Naive thymus-derived CD4-positive, alpha-beta T cell (primary cell): ENCODE measurements around the gene STOX1. TPM values are rescaled to one million over a fixed set of nuclear protein-coding genes. Genes with fewer than 3 reads are reported as not detected.

Experiments
- ATAC-seq: fragments of 150-1000 bp; cut with Tn5 transposase; 2 replicates; pipeline ENCODE4 v1.10.0; 2021; ENCODE audit warnings: mild to moderate bottlenecking, moderate library complexity
- CTCF ChIA-PET: fragments of 350-600 bp; sonication (Branson Sonifier 250); formaldehyde crosslinking; loops from one replicate; lab custom pipeline; 2021; ENCODE audit warnings: antibody characterized with exemption; lab: Charles Lee
- POLR2A ChIA-PET: fragments of 350-600 bp; sonication (Branson Sonifier 250); formaldehyde crosslinking; loops from one replicate; lab custom pipeline; 2021; ENCODE audit warnings: antibody characterized with exemption, inconsistent platforms; lab: Charles Lee
- DNase-seq, 9 donors: peaks; one replicate each; pipeline versions ENCODE4 v3.0.0 to v3.0.0-alpha.2; 2020 to 2022; ENCODE audit warnings: mixed read lengths in 1 of 9
- H3K27ac ChIP-seq: one replicate; pipeline ENCODE4 v1.7.0; 2013; ENCODE audit warnings: mild to moderate bottlenecking, low read depth, low read length, moderate library complexity
- H3K27me3 ChIP-seq, 2 donors: one replicate each; pipeline ENCODE4 v1.7.0; 2013; ENCODE audit warnings: low read length in 2 of 2, mild to moderate bottlenecking in 2 of 2, moderate library complexity in 2 of 2; ENCODE audit not compliant: control insufficient read depth in 2 of 2, insufficient read depth in 2 of 2
- H3K36me3 ChIP-seq, 3 experiments: 1 replicate in 2 of 3; 2 replicates in 1 of 3; pipeline ENCODE4 v1.7.0; 2013; ENCODE audit warnings: low read length in 3 of 3, mild to moderate bottlenecking in 3 of 3, moderate library complexity in 1 of 3; ENCODE audit not compliant: insufficient read depth in 3 of 3, control insufficient read depth in 2 of 3
- H3K4me1 ChIP-seq, 2 donors: one replicate each; pipeline ENCODE4 v1.7.0; 2013; ENCODE audit warnings: low read length in 2 of 2, mild to moderate bottlenecking in 2 of 2, moderate library complexity in 1 of 2; ENCODE audit not compliant: control insufficient read depth in 2 of 2, insufficient read depth in 2 of 2
- H3K4me3 ChIP-seq: 2 replicates; pipeline ENCODE4 v1.7.0; 2013; ENCODE audit warnings: mild to moderate bottlenecking, low read length
- H3K9me3 ChIP-seq, 3 experiments: 1 replicate in 2 of 3; 2 replicates in 1 of 3; pipeline ENCODE4 v1.7.0; 2013; ENCODE audit warnings: low read length in 3 of 3; ENCODE audit not compliant: control insufficient read depth in 2 of 3
- H3K27ac Mint-ChIP-seq, 9 donors: one replicate each; pipeline ENCODE4 v1.8.0; 2020 to 2022; ENCODE audit warnings: mixed read lengths in 9 of 9, mild to moderate bottlenecking in 8 of 9, moderate library complexity in 5 of 9, inconsistent platforms in 2 of 9
- H3K27me3 Mint-ChIP-seq, 5 donors: one replicate each; pipeline ENCODE4 v1.8.0; 2021 to 2022; ENCODE audit warnings: mixed read lengths in 5 of 5, mild to moderate bottlenecking in 1 of 5
- H3K36me3 Mint-ChIP-seq, 5 donors: one replicate each; pipeline ENCODE4 v1.8.0; 2020 to 2022; ENCODE audit warnings: mixed read lengths in 5 of 5, mild to moderate bottlenecking in 3 of 5, inconsistent platforms in 1 of 5
- H3K4me1 Mint-ChIP-seq, 7 donors: one replicate each; pipeline ENCODE4 v1.8.0; 2020 to 2022; ENCODE audit warnings: mixed read lengths in 7 of 7, mild to moderate bottlenecking in 3 of 7, inconsistent platforms in 1 of 7
- H3K4me3 Mint-ChIP-seq, 10 donors: one replicate each; pipeline ENCODE4 v1.8.0; 2020 to 2022; ENCODE audit warnings: mild to moderate bottlenecking in 10 of 10, mixed read lengths in 10 of 10, moderate library complexity in 6 of 10, inconsistent platforms in 2 of 10
- H3K9me3 Mint-ChIP-seq, 11 donors: one replicate each; pipeline ENCODE4 v1.8.0; 2020 to 2022; ENCODE audit warnings: mixed read lengths in 11 of 11, mild to moderate bottlenecking in 4 of 11, inconsistent platforms in 1 of 11, moderate library complexity in 1 of 11
- intact Hi-C, 2 donors: fragments of 100-400 bp; cut with micrococcal nuclease; formaldehyde crosslinking; loops; one replicate each; pipeline ENCODE4 v1.15.1; 2023
- polyA plus RNA-seq, 2 donors: library from polyadenylated mRNA; unstranded; fragments of 300-500 nt; fragmentation: Illumina TruSeq; gene quantifications; one replicate each; pipeline ENCODE4 v1.2.3, GENCODE V29; 2021
- total RNA-seq, 6 experiments: library from RNA in 5 of 6; stranded (reverse) in 5 of 6; gene quantifications; 1 replicate in 5 of 6; 2 replicates in 1 of 6; pipeline ENCODE4 v1.2.3 and lab custom pipeline; 2021 to 2026

The STOX1 gene
- total and polyA plus RNA-seq, 7 experiments from 2014 or later: 0.29 to 1.4 (median 0.79) TPM

DNA sequence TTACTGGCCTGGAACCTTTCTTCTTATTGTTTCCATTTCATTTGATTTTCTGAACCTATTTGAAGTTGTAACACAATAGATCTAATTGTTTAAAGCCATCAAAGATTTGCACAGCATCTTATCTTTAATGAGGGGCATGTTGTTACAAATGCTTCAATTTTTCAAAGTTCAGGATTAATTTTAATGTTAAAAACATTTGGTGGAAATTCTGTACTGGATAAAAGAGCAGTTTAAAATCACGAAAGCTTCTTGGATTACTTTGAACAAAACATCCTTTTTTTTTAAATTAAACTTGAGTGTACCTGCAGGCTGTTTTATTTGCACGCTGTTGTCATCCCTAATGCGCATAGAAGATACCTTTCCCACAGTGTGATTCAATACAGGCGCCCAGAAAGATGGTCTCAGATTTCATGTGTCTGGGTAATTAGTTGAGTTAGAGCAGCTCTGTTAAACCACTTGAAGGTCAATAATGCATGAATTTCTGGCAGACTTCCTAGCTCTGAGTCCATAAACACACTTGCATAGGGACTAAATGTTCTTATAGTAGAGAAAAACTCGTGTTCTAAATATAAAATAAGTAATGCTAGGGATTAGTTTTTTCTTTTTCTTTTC, 44.5 kb downstream of the STOX1 start:
- no peak overlapping the region for H3K27ac ChIP-seq
- no peaks in the 10 kb centered on the region for H3K27me3 ChIP-seq
- no peak for DNase-seq
- no peak for ATAC-seq
- Mint-ChIP-seq H3K36me3 (peaks cover 0 to 7% (median 5%) of the 10 kb centered on the region in 5 donors), H3K4me1 (peaks cover 0 to 13% (median 7%) of the 10 kb centered on the region in 7 donors), H3K9me3 (peaks cover 0 to 13% (median 0%) of the 10 kb centered on the region in 11 donors), H3K27ac (peak overlapping the region in 2 of 9 donors; percentile 45 to 57), H3K27me3 (no peaks in the 10 kb centered on the region), H3K4me3 (no peak overlapping the region)
- no peaks in the 10 kb centered on the region for H3K9me3 ChIP-seq
- H3K4me1 ChIP-seq: no peaks in the 10 kb centered on the region
- ChIA-PET POLR2A (no interaction called here), CTCF (no interaction called here)
- no peaks in the 10 kb centered on the region for H3K36me3 ChIP-seq
- intact Hi-C loops: no loop called here
- no peak overlapping the region for H3K4me3 ChIP-seq

DNA sequence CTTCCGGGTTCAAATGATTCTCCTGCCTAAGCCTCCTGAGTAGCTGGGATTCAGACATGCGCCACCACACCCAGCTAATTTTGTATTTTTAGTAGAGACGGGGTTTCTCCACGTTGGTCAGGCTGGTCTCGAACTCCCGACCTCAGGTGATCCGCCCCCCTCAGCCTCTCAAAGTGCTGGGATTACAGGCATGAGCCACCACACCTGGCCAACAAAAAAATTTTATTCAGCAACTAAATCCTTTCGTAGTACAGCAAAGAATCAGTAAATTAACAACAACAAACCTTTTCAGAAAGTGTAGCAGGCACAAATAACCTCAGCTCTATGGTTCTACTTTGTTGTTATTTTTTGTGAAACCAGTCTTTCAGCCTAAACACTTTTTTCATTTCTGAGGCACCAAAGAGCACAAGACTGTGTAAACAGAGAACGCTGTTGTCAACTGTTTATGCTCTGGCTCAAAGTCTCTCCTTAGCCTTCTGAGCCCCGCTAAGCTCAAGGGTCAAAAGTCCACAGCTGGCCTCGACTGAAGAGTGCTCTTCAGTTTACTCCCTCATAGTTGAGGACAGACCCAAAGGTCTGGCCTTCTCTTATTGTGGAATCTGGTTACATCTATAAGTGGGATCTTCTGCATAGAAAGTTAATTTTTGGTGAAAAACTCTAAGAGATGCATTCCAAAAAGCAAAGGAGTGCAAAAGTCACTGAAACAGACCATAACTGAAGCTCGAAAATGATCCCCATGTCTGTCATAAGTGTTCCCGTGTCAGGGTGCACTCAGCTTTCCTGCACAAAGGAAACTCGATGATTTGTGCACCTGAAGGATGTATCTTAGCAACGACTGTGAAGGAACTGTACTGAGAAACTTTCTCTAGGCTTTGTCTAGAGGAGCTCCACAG, 49.2 kb downstream of the STOX1 start:
- no peaks in the 10 kb centered on the region for H3K36me3 ChIP-seq
- H3K4me1 Mint-ChIP-seq: no peaks in the 10 kb centered on the region
- H3K9me3 Mint-ChIP-seq: peaks cover 0 to 2% (median 0%) of the 10 kb centered on the region in 11 donors
- H3K4me3 ChIP-seq: no peak overlapping the region
- H3K27me3 Mint-ChIP-seq: peaks cover 0 to 17% (median 0%) of the 10 kb centered on the region in 5 donors
- intact Hi-C loops: no loop called here
- CTCF ChIA-PET: interaction anchor here (0.6 kb wide), 1 partner anchor 258 kb away, joined by 3 read pairs; no protein-coding TSS in a partner anchor
- no peak overlapping the region for H3K27ac ChIP-seq
- H3K36me3 Mint-ChIP-seq: no peaks in the 10 kb centered on the region
- no peak overlapping the region for H3K4me3 Mint-ChIP-seq
- H3K4me1 ChIP-seq: no peaks in the 10 kb centered on the region
- ATAC-seq (no peak), DNase-seq (no peak)
- H3K27me3 ChIP-seq: no peaks in the 10 kb centered on the region
- no peak overlapping the region for H3K27ac Mint-ChIP-seq
- no peaks in the 10 kb centered on the region for H3K9me3 ChIP-seq
- POLR2A ChIA-PET: no interaction called here

DNA sequence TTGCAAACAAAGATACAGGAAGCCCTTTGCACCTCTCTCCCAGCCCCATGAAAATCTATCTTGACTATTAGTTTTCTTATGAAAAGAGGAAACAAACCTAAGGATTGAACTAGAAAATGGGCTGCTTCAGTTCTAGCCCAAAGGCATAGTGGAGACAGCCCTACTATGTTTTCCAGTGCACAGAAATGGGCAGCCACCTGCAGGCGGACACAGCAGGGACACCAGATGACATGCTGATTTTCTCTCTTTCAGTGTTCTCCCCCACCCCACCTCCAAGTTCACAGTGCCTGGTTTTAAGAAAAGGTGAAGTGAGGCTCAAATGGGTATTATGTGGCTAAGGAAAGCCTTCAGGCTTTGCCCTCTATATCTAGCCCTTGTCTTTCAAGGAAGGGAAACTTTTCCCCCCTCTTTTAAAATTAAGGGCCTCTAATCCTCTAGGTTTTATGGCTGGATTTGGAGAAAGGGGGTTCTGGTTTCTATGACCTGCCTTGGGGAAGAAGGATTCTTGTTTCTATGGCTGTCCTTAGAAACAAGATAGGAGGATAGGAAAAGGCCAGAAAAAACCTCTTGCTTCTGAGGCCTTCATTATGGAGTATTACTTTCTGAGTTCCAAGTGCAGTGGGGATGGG, 50.3 kb downstream of the STOX1 start:
- H3K4me1 Mint-ChIP-seq: no peaks in the 10 kb centered on the region
- intact Hi-C loops: no loop called here
- ATAC-seq (no peak), DNase-seq (no peak)
- CTCF ChIA-PET: no interaction called here
- POLR2A ChIA-PET: no interaction called here
- Histone ChIP-seq H3K4me3 (no peak overlapping the region), H3K4me1 (no peaks in the 10 kb centered on the region), H3K27ac (no peak overlapping the region), H3K9me3 (no peaks in the 10 kb centered on the region), H3K36me3 (no peaks in the 10 kb centered on the region), H3K27me3 (no peaks in the 10 kb centered on the region)
- no peaks in the 10 kb centered on the region for H3K9me3 Mint-ChIP-seq
- no peak overlapping the region for H3K4me3 Mint-ChIP-seq
- H3K36me3 Mint-ChIP-seq: no peaks in the 10 kb centered on the region
- peaks cover 0 to 22% (median 0%) of the 10 kb centered on the region in 5 donors for H3K27me3 Mint-ChIP-seq
- no peak overlapping the region for H3K27ac Mint-ChIP-seq

DNA sequence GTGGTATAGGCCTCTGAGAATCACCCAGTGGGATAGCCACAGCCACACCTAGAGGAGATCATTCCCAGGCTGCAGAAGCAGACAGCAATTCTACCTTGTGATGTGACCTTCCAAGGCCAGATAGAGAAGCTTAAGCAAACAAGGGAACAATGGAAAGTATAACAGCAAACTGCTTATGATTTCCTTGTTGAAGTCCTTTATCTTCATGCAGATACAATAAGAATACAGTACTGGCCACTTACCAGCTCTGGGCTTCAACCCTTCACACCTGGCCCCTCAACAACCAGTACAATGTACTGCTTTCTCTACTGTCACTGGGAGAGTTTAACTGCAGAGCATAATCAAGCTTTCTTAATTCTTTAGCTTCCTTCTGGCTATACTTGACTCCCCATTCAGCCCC, 51.2 kb downstream of the STOX1 start:
- H3K27ac Mint-ChIP-seq: no peak overlapping the region

DNA sequence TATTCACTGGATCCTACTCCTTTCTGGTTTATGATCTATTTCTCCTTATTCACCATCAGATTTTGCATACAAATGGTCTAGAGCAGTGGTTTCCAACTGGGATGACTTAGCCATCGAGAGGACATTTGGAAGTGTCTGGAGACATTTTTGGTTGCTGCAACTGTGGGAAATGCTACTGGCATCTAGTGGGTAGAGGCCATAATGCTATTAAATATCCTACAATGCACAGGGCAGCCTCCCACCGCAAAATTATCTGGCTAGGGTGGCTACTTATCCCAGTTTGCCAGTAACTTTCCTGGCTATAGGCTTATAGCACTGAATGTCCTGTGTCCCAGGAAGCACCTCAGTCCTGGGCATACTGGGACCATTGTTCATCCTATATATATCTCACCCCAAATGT, 52.3 kb downstream of the STOX1 start:
- H3K27me3 Mint-ChIP-seq: peaks cover 0 to 22% (median 0%) of the 10 kb centered on the region in 5 donors
- no peak for DNase-seq
- H3K9me3 Mint-ChIP-seq: no peaks in the 10 kb centered on the region
- no peaks in the 10 kb centered on the region for H3K9me3 ChIP-seq
- no peak overlapping the region for H3K4me3 ChIP-seq
- H3K27me3 ChIP-seq: no peaks in the 10 kb centered on the region
- no peak overlapping the region for H3K4me3 Mint-ChIP-seq
- no peaks in the 10 kb centered on the region for H3K4me1 ChIP-seq
- no peak overlapping the region for H3K27ac Mint-ChIP-seq
- ChIA-PET POLR2A (no interaction called here), CTCF (no interaction called here)
- no peak for ATAC-seq
- H3K27ac ChIP-seq: no peak overlapping the region
- H3K4me1 Mint-ChIP-seq: no peaks in the 10 kb centered on the region
- intact Hi-C loops: no loop called here
- H3K36me3 ChIP-seq: no peaks in the 10 kb centered on the region
- H3K36me3 Mint-ChIP-seq: peaks cover 0 to 7% (median 3%) of the 10 kb centered on the region in 5 donors

More for the DNA sequence above, 51.2 kb downstream of the STOX1 start:
- ChIA-PET POLR2A (no interaction called here), CTCF (no interaction called here)
- intact Hi-C loops: no loop called here
- H3K27me3 ChIP-seq: no peaks in the 10 kb centered on the region
- no peak overlapping the region for H3K27ac ChIP-seq
- Mint-ChIP-seq H3K36me3 (no peaks in the 10 kb centered on the region), H3K27me3 (peaks cover 0 to 22% (median 0%) of the 10 kb centered on the region in 5 donors), H3K4me1 (no peaks in the 10 kb centered on the region), H3K9me3 (no peaks in the 10 kb centered on the region), H3K4me3 (no peak overlapping the region)
- ATAC-seq: no peak
- H3K36me3 ChIP-seq: no peaks in the 10 kb centered on the region
- no peak overlapping the region for H3K4me3 ChIP-seq
- H3K4me1 ChIP-seq: no peaks in the 10 kb centered on the region
- H3K9me3 ChIP-seq: no peaks in the 10 kb centered on the region
- no peak for DNase-seq

DNA sequence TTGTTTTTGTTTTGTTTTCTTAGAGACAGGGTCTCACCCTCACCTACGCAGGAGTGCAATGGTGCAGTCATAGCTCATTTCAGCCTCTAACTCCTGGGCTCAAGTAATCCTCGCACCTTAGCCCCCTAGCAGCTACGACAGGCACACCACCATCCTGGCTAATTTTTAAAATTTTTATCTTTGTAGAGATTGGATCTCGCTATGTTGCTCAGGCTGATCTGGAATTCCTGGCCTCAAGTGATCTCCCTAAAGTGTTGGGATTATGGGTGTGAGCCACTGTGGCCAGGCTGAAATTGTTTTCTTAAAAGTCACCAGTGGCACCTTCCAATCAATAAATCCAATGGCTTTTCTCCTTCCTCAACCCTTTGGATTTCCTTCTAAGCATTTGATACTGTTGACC, 52.9 kb downstream of the STOX1 start:
- Histone ChIP-seq H3K27ac (no peak overlapping the region), H3K9me3 (no peaks in the 10 kb centered on the region), H3K27me3 (no peaks in the 10 kb centered on the region), H3K4me1 (no peaks in the 10 kb centered on the region), H3K36me3 (no peaks in the 10 kb centered on the region), H3K4me3 (no peak overlapping the region)
- CTCF ChIA-PET: no interaction called here
- POLR2A ChIA-PET: no interaction called here
- DNase-seq: no peak
- H3K9me3 Mint-ChIP-seq: no peaks in the 10 kb centered on the region
- H3K4me3 Mint-ChIP-seq: no peak overlapping the region
- H3K27me3 Mint-ChIP-seq: peaks cover 0 to 22% (median 0%) of the 10 kb centered on the region in 5 donors
- peaks cover 0 to 8% (median 5%) of the 10 kb centered on the region in 5 donors for H3K36me3 Mint-ChIP-seq
- no peak for ATAC-seq
- no peaks in the 10 kb centered on the region for H3K4me1 Mint-ChIP-seq
- H3K27ac Mint-ChIP-seq: no peak overlapping the region
- intact Hi-C loops: no loop called here
